Stomach (tissue), 4 donors: ENCODE measurements around the gene HNRNPF.

ENCODE experiments used
- POLR2A ChIP-seq, 4 donors: fragments of 450-650 bp; IDR thresholded peaks; one replicate each; pipeline ENCODE4 v1.6.1; 2016; ENCODE audit warnings: antibody characterized with exemption in 4 of 4, control low read depth in 2 of 4, mild to moderate bottlenecking in 1 of 4, moderate library complexity in 1 of 4
- POLR2AphosphoS5 ChIP-seq, 3 donors: sonication (generic); formaldehyde crosslinking; IDR thresholded peaks; one replicate each; pipeline ENCODE4 v1.6.1; 2016; ENCODE audit warnings: antibody characterized with exemption in 3 of 3

GRCh38 chr10:43387678-43388032 lies 21.3 kb downstream of the HNRNPF start:
- TF ChIP-seq POLR2A (IDR thresholded peaks at IDR 0.05) (no peak), POLR2AphosphoS5 (IDR thresholded peaks at IDR 0.05) (no peak)
